HepG2 (cell line): Measurements from ENCODE around the gene TNS1. TPM values are rescaled to one million over a fixed set of nuclear protein-coding genes. Genes with fewer than 3 reads are reported as not detected.

Source experiments
- DDIT3 ChIP-seq: sonication (generic); formaldehyde crosslinking; IDR thresholded peaks from 2 replicates; pipeline ENCODE4 v1.4.0; 2020; ENCODE audit warnings: mild to moderate bottlenecking, missing genetic modification reagents
- FOSL2 ChIP-seq: sonication (generic); formaldehyde crosslinking; IDR thresholded peaks from 2 replicates; pipeline ENCODE4 v1.4.0; 2020; ENCODE audit warnings: missing genetic modification reagents
- FOXO4 ChIP-seq: sonication (generic); formaldehyde crosslinking; conservative IDR thresholded peaks from 2 replicates; pipeline ENCODE4 v1.8.1; 2023; ENCODE audit warnings: missing genetic modification reagents
- HDAC1 ChIP-seq: sonication (generic); formaldehyde crosslinking; IDR thresholded peaks from 2 replicates; pipeline ENCODE4 v1.5.1; 2020; ENCODE audit warnings: mild to moderate bottlenecking, missing genetic modification reagents
- HOXD1 ChIP-seq: sonication (generic); formaldehyde crosslinking; IDR thresholded peaks from 2 replicates; pipeline ENCODE4 v1.5.0; 2020; ENCODE audit warnings: missing genetic modification reagents
- MATR3 ChIP-seq: sonication (generic); formaldehyde crosslinking; IDR thresholded peaks from 2 replicates; pipeline ENCODE4 v1.4.0; 2020; ENCODE audit warnings: missing genetic modification reagents
- RBM22 ChIP-seq: fragments of 200-400 bp; formaldehyde crosslinking; optimal IDR thresholded peaks from 2 replicates; pipeline ENCODE3; 2017; ENCODE audit warnings: mild to moderate bottlenecking, low read length, moderate library complexity
- SAFB2 ChIP-seq: sonication (generic); formaldehyde crosslinking; IDR thresholded peaks from 2 replicates; pipeline ENCODE4 v1.5.1; 2020; ENCODE audit warnings: missing genetic modification reagents, low read depth, mild to moderate bottlenecking, borderline replicate concordance
- SNAPC4 ChIP-seq: sonication (generic); formaldehyde crosslinking; IDR thresholded peaks from 2 replicates; pipeline ENCODE4 v1.4.0; 2020; ENCODE audit warnings: mild to moderate bottlenecking, missing genetic modification reagents
- TCF12 ChIP-seq, 2 experiments: fragments of 450-650 bp in 1 of 2; sonication (generic) in 1 of 2; formaldehyde crosslinking in 1 of 2; IDR thresholded peaks; 2 replicates each; pipeline versions ENCODE4 v1.6.1 to v1.8.0; 2017 to 2022; ENCODE audit warnings: antibody characterized with exemption in 1 of 2, mild to moderate bottlenecking in 1 of 2, missing genetic modification reagents in 1 of 2, moderate library complexity in 1 of 2
- ZNF121 ChIP-seq: sonication (generic); formaldehyde crosslinking; IDR thresholded peaks from 2 replicates; pipeline ENCODE4 v1.5.0; 2020; ENCODE audit warnings: mild to moderate bottlenecking, missing genetic modification reagents
- polyA plus RNA-seq, 8 experiments: library from polyadenylated mRNA; depleted of rRNA in 3 of 8; stranded (reverse) in 7 of 8; unstranded in 1 of 8; fragments of >200 nt; fragmentation: Illumina TruSeq in 4 of 8; extraction: Trizol in 4 of 8; gene quantifications; 2 replicates each; pipeline versions ENCODE4 v1.2.1 to v1.2.3, GENCODE V29; 2011 to 2016; ENCODE audit warnings: low read depth in 4 of 8, missing spikeins in 1 of 8, mixed read lengths in 1 of 8; ENCODE audit not compliant: insufficient read depth in 1 of 8
- total RNA-seq, 5 experiments: library from RNA; depleted of rRNA; stranded (reverse); fragments of >200 nt; fragmentation: Illumina TruSeq; extraction: Trizol; gene quantifications; 2 replicates each; pipeline ENCODE4 v1.2.3, GENCODE V29; 2016; ENCODE audit warnings: low read depth in 1 of 5
- TF ChIP-seq, protein P1 (sequence below): sonication (generic); formaldehyde crosslinking; IDR thresholded peaks from 2 replicates; pipeline ENCODE4 v1.5.1; 2020; ENCODE audit warnings: mild to moderate bottlenecking, missing genetic modification reagents, borderline replicate concordance
- TF ChIP-seq, protein P2 (sequence below): IDR thresholded peaks from 2 replicates; pipeline ENCODE4 v1.4.0; 2020; ENCODE audit warnings: mild to moderate bottlenecking, missing genetic modification reagents

The TNS1 gene
- total and polyA plus RNA-seq, 2 of the 13 experiments (the other 11 are each of a cell fraction or from before 2014, with no cell fraction given), result 1.9 to 118 TPM

GRCh38 chr2:217789736-217790181 lies 213.0 kb downstream of the TNS1 start (continued):
- TF ChIP-seq, protein P1, sequence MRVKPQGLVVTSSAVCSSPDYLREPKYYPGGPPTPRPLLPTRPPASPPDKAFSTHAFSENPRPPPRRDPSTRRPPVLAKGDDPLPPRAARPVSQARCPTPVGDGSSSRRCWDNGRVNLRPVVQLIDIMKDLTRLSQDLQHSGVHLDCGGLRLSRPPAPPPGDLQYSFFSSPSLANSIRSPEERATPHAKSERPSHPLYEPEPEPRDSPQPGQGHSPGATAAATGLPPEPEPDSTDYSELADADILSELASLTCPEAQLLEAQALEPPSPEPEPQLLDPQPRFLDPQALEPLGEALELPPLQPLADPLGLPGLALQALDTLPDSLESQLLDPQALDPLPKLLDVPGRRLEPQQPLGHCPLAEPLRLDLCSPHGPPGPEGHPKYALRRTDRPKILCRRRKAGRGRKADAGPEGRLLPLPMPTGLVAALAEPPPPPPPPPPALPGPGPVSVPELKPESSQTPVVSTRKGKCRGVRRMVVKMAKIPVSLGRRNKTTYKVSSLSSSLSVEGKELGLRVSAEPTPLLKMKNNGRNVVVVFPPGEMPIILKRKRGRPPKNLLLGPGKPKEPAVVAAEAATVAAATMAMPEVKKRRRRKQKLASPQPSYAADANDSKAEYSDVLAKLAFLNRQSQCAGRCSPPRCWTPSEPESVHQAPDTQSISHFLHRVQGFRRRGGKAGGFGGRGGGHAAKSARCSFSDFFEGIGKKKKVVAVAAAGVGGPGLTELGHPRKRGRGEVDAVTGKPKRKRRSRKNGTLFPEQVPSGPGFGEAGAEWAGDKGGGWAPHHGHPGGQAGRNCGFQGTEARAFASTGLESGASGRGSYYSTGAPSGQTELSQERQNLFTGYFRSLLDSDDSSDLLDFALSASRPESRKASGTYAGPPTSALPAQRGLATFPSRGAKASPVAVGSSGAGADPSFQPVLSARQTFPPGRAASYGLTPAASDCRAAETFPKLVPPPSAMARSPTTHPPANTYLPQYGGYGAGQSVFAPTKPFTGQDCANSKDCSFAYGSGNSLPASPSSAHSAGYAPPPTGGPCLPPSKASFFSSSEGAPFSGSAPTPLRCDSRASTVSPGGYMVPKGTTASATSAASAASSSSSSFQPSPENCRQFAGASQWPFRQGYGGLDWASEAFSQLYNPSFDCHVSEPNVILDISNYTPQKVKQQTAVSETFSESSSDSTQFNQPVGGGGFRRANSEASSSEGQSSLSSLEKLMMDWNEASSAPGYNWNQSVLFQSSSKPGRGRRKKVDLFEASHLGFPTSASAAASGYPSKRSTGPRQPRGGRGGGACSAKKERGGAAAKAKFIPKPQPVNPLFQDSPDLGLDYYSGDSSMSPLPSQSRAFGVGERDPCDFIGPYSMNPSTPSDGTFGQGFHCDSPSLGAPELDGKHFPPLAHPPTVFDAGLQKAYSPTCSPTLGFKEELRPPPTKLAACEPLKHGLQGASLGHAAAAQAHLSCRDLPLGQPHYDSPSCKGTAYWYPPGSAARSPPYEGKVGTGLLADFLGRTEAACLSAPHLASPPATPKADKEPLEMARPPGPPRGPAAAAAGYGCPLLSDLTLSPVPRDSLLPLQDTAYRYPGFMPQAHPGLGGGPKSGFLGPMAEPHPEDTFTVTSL (CRISPR knock-in tag), result no peak
- no peak for TF ChIP-seq HDAC1 (CRISPR knock-in tag)
- no peak for TF ChIP-seq RBM22
- TF ChIP-seq HOXD1, result no peak
- TF ChIP-seq ZNF121 (CRISPR knock-in tag), result no peak
- TF ChIP-seq DDIT3 (CRISPR knock-in tag), result no peak
- 0 out of 2 replicates have a peak, but pooled peaks have one; percentile 84 for TF ChIP-seq FOXO4
- no peak for TF ChIP-seq FOSL2 (CRISPR knock-in tag)
- TF ChIP-seq, protein P2, sequence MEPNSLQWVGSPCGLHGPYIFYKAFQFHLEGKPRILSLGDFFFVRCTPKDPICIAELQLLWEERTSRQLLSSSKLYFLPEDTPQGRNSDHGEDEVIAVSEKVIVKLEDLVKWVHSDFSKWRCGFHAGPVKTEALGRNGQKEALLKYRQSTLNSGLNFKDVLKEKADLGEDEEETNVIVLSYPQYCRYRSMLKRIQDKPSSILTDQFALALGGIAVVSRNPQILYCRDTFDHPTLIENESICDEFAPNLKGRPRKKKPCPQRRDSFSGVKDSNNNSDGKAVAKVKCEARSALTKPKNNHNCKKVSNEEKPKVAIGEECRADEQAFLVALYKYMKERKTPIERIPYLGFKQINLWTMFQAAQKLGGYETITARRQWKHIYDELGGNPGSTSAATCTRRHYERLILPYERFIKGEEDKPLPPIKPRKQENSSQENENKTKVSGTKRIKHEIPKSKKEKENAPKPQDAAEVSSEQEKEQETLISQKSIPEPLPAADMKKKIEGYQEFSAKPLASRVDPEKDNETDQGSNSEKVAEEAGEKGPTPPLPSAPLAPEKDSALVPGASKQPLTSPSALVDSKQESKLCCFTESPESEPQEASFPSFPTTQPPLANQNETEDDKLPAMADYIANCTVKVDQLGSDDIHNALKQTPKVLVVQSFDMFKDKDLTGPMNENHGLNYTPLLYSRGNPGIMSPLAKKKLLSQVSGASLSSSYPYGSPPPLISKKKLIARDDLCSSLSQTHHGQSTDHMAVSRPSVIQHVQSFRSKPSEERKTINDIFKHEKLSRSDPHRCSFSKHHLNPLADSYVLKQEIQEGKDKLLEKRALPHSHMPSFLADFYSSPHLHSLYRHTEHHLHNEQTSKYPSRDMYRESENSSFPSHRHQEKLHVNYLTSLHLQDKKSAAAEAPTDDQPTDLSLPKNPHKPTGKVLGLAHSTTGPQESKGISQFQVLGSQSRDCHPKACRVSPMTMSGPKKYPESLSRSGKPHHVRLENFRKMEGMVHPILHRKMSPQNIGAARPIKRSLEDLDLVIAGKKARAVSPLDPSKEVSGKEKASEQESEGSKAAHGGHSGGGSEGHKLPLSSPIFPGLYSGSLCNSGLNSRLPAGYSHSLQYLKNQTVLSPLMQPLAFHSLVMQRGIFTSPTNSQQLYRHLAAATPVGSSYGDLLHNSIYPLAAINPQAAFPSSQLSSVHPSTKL, result no peak
- TF ChIP-seq MATR3 (CRISPR knock-in tag), result no peak
- no peak for TF ChIP-seq SAFB2 (CRISPR knock-in tag)
- TF ChIP-seq SNAPC4 (CRISPR knock-in tag), result no peak
- no peak for TF ChIP-seq TCF12 (IDR thresholded peaks at IDR 0.05)
- TF ChIP-seq TCF12 (CRISPR knock-in tag; IDR thresholded peaks at IDR 0.05), result no peak
